HepG2 (cell line): ENCODE data around the gene PLEKHG2. TPM values are rescaled to one million over a fixed set of nuclear protein-coding genes. Genes with fewer than 3 reads are reported as not detected.

ENCODE experiments used
- HNF4A ChIP-seq: sonication (generic); formaldehyde crosslinking; IDR thresholded peaks from 2 replicates; pipeline ENCODE4 v1.4.0; 2020; ENCODE audit warnings: missing genetic modification reagents
- NCOR1 ChIP-seq: fragments of 200-600 bp; sonication (generic); IDR thresholded peaks from 2 replicates; pipeline ENCODE4 v1.7.0; 2017; ENCODE audit warnings: antibody characterized with exemption, low read length, borderline replicate concordance
- NFE2L1 ChIP-seq: sonication (generic); formaldehyde crosslinking; IDR thresholded peaks from 2 replicates; pipeline ENCODE4 v1.4.0; 2020; ENCODE audit warnings: missing genetic modification reagents, mild to moderate bottlenecking, borderline replicate concordance
- ZNF547 ChIP-seq: sonication (generic); formaldehyde crosslinking; IDR thresholded peaks from 2 replicates; pipeline ENCODE4 v1.5.1; 2020; ENCODE audit warnings: mild to moderate bottlenecking, missing genetic modification reagents
- ZNF672 ChIP-seq: sonication (generic); formaldehyde crosslinking; IDR thresholded peaks from 2 replicates; pipeline ENCODE4 v1.8.1; 2022; ENCODE audit warnings: missing genetic modification reagents
- ZNF713 ChIP-seq: sonication (generic); formaldehyde crosslinking; IDR thresholded peaks from 2 replicates; pipeline ENCODE4 v1.4.0; 2020; ENCODE audit warnings: mild to moderate bottlenecking, missing genetic modification reagents
- polyA plus RNA-seq, 8 experiments: library from polyadenylated mRNA; depleted of rRNA in 3 of 8; stranded (reverse) in 7 of 8; unstranded in 1 of 8; fragments of >200 nt; fragmentation: Illumina TruSeq in 4 of 8; extraction: Trizol in 4 of 8; gene quantifications; 2 replicates each; pipeline versions ENCODE4 v1.2.1 to v1.2.3, GENCODE V29; 2011 to 2016; ENCODE audit warnings: low read depth in 4 of 8, missing spikeins in 1 of 8, mixed read lengths in 1 of 8; ENCODE audit not compliant: insufficient read depth in 1 of 8
- total RNA-seq, 5 experiments: library from RNA; depleted of rRNA; stranded (reverse); fragments of >200 nt; fragmentation: Illumina TruSeq; extraction: Trizol; gene quantifications; 2 replicates each; pipeline ENCODE4 v1.2.3, GENCODE V29; 2016; ENCODE audit warnings: low read depth in 1 of 5
- TF ChIP-seq, protein P1 (sequence below): sonication (generic); formaldehyde crosslinking; IDR thresholded peaks from 2 replicates; pipeline ENCODE4 v1.9.0; 2022; ENCODE audit warnings: low read depth, missing genetic modification reagents
- TF ChIP-seq, protein P2 (sequence below): sonication (generic); formaldehyde crosslinking; IDR thresholded peaks from 2 replicates; pipeline ENCODE4 v1.4.0; 2020; ENCODE audit warnings: missing genetic modification reagents
- TF ChIP-seq, protein P3 (sequence below): sonication (generic); formaldehyde crosslinking; conservative IDR thresholded peaks from 2 replicates; pipeline ENCODE4 v1.4.0; 2020; ENCODE audit warnings: missing genetic modification reagents
- TF ChIP-seq, protein P4 (sequence below): sonication (generic); formaldehyde crosslinking; IDR thresholded peaks from 2 replicates; pipeline ENCODE4 v1.5.1; 2020; ENCODE audit warnings: mild to moderate bottlenecking, missing genetic modification reagents, borderline replicate concordance
- TF ChIP-seq, protein P5 (sequence below): sonication (generic); formaldehyde crosslinking; IDR thresholded peaks from 2 replicates; pipeline ENCODE4 v1.5.1; 2020; ENCODE audit warnings: missing genetic modification reagents, mild to moderate bottlenecking, borderline replicate concordance
- TF ChIP-seq, protein P6 (sequence below): sonication (generic); formaldehyde crosslinking; IDR thresholded peaks from 2 replicates; pipeline ENCODE4 v1.5.0; 2020; ENCODE audit warnings: missing genetic modification reagents

PLEKHG2 gene
- total and polyA plus RNA-seq, 2 of the 13 experiments (the other 11 are each of a cell fraction or from before 2014, with no cell fraction given) = 3.6 to 6.8 TPM

DNA sequence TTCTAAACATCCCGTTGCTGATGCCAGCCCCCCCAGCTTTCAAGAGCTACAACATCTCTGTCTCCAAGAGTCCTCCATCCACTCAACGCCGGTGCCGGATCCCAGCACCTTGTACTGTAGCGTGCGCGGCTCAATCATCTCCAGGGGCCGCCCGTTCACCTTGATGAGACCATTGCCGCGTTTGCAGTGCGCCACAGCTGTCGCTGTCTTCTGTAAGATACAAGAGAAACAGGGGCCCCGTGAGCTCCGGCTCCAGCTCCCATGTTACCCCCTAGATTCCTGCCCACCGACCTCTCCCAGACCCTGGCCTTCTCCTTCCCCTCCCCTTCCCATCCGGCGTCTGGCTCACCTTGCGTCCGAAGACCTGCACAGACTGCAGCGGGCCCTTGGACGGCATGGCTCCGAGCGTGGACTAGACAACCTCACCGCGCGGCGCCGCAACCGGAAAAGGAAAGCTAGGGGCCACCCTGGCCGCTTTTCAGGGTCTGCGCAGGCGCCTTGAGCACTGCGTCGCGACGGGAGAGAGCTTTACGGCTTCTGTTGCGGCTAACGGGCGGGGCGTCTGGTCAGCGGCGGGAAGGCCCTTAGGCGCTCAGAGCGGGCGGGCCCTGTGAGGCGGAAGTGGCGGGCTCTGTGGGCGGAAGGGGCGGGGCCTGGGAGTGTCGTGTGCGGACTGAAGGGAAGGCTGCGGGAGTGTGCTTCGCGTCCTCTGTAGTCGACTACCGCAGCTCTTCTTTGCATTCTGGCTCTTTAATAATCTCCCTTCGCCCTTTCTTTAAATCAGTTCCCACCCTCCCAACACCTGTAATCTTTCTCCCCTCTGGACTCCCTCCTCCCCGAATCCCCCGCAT lies 23.3 kb downstream of the PLEKHG2 start, which contains the start of gene RPS16 (continued):
- TF ChIP-seq, protein P1, sequence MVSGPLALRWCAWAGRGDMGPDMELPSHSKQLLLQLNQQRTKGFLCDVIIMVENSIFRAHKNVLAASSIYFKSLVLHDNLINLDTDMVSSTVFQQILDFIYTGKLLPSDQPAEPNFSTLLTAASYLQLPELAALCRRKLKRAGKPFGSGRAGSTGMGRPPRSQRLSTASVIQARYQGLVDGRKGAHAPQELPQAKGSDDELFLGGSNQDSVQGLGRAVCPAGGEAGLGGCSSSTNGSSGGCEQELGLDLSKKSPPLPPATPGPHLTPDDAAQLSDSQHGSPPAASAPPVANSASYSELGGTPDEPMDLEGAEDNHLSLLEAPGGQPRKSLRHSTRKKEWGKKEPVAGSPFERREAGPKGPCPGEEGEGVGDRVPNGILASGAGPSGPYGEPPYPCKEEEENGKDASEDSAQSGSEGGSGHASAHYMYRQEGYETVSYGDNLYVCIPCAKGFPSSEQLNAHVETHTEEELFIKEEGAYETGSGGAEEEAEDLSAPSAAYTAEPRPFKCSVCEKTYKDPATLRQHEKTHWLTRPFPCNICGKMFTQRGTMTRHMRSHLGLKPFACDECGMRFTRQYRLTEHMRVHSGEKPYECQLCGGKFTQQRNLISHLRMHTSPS (CRISPR knock-in tag) = no peak
- TF ChIP-seq HNF4A (CRISPR knock-in tag) (no peak), ZNF672 (no peak), ZNF713 (CRISPR knock-in tag) (0 out of 2 replicates have a peak, but pooled peaks have one; percentile 81), ZNF547 (CRISPR knock-in tag) (peak; percentile 71; the same call in 1 of the 2 replicates), NCOR1 (no peak), NFE2L1 (CRISPR knock-in tag) (no peak)
- TF ChIP-seq, protein P2, sequence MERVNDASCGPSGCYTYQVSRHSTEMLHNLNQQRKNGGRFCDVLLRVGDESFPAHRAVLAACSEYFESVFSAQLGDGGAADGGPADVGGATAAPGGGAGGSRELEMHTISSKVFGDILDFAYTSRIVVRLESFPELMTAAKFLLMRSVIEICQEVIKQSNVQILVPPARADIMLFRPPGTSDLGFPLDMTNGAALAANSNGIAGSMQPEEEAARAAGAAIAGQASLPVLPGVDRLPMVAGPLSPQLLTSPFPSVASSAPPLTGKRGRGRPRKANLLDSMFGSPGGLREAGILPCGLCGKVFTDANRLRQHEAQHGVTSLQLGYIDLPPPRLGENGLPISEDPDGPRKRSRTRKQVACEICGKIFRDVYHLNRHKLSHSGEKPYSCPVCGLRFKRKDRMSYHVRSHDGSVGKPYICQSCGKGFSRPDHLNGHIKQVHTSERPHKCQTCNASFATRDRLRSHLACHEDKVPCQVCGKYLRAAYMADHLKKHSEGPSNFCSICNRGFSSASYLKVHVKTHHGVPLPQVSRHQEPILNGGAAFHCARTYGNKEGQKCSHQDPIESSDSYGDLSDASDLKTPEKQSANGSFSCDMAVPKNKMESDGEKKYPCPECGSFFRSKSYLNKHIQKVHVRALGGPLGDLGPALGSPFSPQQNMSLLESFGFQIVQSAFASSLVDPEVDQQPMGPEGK (CRISPR knock-in tag) = peak; percentile 33
- TF ChIP-seq, protein P3, sequence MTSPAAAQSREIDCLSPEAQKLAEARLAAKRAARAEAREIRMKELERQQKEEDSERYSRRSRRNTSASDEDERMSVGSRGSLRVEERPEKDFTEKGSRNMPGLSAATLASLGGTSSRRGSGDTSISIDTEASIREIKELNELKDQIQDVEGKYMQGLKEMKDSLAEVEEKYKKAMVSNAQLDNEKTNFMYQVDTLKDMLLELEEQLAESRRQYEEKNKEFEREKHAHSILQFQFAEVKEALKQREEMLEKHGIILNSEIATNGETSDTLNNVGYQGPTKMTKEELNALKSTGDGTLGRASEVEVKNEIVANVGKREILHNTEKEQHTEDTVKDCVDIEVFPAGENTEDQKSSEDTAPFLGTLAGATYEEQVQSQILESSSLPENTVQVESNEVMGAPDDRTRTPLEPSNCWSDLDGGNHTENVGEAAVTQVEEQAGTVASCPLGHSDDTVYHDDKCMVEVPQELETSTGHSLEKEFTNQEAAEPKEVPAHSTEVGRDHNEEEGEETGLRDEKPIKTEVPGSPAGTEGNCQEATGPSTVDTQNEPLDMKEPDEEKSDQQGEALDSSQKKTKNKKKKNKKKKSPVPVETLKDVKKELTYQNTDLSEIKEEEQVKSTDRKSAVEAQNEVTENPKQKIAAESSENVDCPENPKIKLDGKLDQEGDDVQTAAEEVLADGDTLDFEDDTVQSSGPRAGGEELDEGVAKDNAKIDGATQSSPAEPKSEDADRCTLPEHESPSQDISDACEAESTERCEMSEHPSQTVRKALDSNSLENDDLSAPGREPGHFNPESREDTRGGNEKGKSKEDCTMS = no peak
- TF ChIP-seq, protein P4, sequence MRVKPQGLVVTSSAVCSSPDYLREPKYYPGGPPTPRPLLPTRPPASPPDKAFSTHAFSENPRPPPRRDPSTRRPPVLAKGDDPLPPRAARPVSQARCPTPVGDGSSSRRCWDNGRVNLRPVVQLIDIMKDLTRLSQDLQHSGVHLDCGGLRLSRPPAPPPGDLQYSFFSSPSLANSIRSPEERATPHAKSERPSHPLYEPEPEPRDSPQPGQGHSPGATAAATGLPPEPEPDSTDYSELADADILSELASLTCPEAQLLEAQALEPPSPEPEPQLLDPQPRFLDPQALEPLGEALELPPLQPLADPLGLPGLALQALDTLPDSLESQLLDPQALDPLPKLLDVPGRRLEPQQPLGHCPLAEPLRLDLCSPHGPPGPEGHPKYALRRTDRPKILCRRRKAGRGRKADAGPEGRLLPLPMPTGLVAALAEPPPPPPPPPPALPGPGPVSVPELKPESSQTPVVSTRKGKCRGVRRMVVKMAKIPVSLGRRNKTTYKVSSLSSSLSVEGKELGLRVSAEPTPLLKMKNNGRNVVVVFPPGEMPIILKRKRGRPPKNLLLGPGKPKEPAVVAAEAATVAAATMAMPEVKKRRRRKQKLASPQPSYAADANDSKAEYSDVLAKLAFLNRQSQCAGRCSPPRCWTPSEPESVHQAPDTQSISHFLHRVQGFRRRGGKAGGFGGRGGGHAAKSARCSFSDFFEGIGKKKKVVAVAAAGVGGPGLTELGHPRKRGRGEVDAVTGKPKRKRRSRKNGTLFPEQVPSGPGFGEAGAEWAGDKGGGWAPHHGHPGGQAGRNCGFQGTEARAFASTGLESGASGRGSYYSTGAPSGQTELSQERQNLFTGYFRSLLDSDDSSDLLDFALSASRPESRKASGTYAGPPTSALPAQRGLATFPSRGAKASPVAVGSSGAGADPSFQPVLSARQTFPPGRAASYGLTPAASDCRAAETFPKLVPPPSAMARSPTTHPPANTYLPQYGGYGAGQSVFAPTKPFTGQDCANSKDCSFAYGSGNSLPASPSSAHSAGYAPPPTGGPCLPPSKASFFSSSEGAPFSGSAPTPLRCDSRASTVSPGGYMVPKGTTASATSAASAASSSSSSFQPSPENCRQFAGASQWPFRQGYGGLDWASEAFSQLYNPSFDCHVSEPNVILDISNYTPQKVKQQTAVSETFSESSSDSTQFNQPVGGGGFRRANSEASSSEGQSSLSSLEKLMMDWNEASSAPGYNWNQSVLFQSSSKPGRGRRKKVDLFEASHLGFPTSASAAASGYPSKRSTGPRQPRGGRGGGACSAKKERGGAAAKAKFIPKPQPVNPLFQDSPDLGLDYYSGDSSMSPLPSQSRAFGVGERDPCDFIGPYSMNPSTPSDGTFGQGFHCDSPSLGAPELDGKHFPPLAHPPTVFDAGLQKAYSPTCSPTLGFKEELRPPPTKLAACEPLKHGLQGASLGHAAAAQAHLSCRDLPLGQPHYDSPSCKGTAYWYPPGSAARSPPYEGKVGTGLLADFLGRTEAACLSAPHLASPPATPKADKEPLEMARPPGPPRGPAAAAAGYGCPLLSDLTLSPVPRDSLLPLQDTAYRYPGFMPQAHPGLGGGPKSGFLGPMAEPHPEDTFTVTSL (CRISPR knock-in tag) = no peak
- TF ChIP-seq, protein P5, sequence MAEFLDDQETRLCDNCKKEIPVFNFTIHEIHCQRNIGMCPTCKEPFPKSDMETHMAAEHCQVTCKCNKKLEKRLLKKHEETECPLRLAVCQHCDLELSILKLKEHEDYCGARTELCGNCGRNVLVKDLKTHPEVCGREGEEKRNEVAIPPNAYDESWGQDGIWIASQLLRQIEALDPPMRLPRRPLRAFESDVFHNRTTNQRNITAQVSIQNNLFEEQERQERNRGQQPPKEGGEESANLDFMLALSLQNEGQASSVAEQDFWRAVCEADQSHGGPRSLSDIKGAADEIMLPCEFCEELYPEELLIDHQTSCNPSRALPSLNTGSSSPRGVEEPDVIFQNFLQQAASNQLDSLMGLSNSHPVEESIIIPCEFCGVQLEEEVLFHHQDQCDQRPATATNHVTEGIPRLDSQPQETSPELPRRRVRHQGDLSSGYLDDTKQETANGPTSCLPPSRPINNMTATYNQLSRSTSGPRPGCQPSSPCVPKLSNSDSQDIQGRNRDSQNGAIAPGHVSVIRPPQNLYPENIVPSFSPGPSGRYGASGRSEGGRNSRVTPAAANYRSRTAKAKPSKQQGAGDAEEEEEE = no peak; the same call in 1 of the 2 replicates
- TF ChIP-seq, protein P6, sequence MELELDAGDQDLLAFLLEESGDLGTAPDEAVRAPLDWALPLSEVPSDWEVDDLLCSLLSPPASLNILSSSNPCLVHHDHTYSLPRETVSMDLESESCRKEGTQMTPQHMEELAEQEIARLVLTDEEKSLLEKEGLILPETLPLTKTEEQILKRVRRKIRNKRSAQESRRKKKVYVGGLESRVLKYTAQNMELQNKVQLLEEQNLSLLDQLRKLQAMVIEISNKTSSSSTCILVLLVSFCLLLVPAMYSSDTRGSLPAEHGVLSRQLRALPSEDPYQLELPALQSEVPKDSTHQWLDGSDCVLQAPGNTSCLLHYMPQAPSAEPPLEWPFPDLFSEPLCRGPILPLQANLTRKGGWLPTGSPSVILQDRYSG = no peak
